AG04450 (cell line): ENCODE measurements around the gene MYO10. TPM values are rescaled to one million over a fixed set of nuclear protein-coding genes. Genes with fewer than 3 reads are reported as not detected.

Source experiments
- CTCF ChIA-PET: fragments of 300-600, 350-600 bp; formaldehyde crosslinking; extraction: SDS; loops from one replicate; lab custom pipeline; 2022; ENCODE audit warnings: antibody characterized with exemption, inconsistent platforms; lab: Charles Lee
- POLR2A ChIA-PET: fragments of 350-600 bp; formaldehyde crosslinking; extraction: SDS; loops from one replicate; lab custom pipeline; 2021; ENCODE audit warnings: antibody characterized with exemption, inconsistent platforms; lab: Yijun Ruan, JAX
- DNase-seq: peaks from one replicate; pipeline ENCODE4 v3.0.0-alpha.2; 2011; ENCODE audit warnings: low read depth, low spot score
- H3K27ac ChIP-seq: one replicate; pipeline ENCODE4 v1.5.1; 2012; ENCODE audit warnings: low read depth, low read length, control low read depth
- H3K27me3 ChIP-seq: one replicate; pipeline ENCODE4 v1.6.0; 2012; ENCODE audit warnings: low read length; ENCODE audit not compliant: control insufficient read depth, insufficient read depth
- H3K4me3 ChIP-seq: 2 replicates; pipeline ENCODE4 v1.5.1; 2011; ENCODE audit warnings: mild to moderate bottlenecking, low read depth, low read length, control low read depth
- H3K9me3 ChIP-seq: 2 replicates; pipeline ENCODE4 v1.5.1; 2012; ENCODE audit warnings: low read length; ENCODE audit not compliant: control insufficient read depth, insufficient read depth
- polyA plus RNA-seq: library from polyadenylated mRNA; depleted of rRNA; stranded (reverse); fragments of >200 nt; gene quantifications from 2 replicates; pipeline ENCODE4 v1.2.3, GENCODE V29; 2011
- TF ChIP-seq, protein P1 (sequence below): IDR thresholded peaks from 2 replicates; pipeline ENCODE4 v1.5.1; 2011; ENCODE audit warnings: low read depth, low read length, control low read depth, inconsistent platforms

MYO10 gene
- polyA plus RNA-seq, 1 experiment = 37.0 TPM

DNA sequence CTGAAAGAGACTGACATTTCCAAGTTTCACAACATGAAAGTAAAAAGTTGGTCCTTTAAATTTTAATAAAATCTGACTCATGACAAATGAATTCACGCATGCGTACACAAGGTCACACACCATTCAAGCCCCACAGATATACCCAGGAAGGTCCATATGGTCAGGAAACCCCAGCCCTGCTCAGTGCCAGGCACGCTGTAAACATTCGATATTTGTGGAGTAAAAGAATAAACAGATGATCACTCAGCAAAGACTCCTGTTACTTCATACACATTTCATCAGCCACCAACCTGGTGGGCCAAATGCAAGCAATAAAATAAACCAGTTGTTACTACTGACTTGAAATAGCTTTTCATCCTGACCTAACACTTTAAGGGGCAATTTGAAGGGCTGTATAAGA, 161.3 kb downstream of the MYO10 start:
- Histone ChIP-seq H3K4me3 (no peak overlapping the region), H3K27me3 (no peaks in the 10 kb centered on the region), H3K27ac (peak overlapping the region; percentile 61), H3K9me3 (no peaks in the 10 kb centered on the region)
- DNase-seq = peak; percentile 77
- ChIA-PET CTCF (interaction anchor here (0.9 to 2.1 kb wide), 2 partner anchors 16 to 416 kb away, joined by 4 to 11 read pairs; no protein-coding TSS in a partner anchor), POLR2A (no interaction called here)
- TF ChIP-seq, protein P1, sequence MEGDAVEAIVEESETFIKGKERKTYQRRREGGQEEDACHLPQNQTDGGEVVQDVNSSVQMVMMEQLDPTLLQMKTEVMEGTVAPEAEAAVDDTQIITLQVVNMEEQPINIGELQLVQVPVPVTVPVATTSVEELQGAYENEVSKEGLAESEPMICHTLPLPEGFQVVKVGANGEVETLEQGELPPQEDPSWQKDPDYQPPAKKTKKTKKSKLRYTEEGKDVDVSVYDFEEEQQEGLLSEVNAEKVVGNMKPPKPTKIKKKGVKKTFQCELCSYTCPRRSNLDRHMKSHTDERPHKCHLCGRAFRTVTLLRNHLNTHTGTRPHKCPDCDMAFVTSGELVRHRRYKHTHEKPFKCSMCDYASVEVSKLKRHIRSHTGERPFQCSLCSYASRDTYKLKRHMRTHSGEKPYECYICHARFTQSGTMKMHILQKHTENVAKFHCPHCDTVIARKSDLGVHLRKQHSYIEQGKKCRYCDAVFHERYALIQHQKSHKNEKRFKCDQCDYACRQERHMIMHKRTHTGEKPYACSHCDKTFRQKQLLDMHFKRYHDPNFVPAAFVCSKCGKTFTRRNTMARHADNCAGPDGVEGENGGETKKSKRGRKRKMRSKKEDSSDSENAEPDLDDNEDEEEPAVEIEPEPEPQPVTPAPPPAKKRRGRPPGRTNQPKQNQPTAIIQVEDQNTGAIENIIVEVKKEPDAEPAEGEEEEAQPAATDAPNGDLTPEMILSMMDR = no peak

GRCh38 chr5:16773991-16774390, 162.1 kb downstream of the MYO10 start:
- no peaks in the 10 kb centered on the region for H3K27me3 ChIP-seq
- ChIA-PET POLR2A (no interaction called here), CTCF (no interaction called here)
- H3K9me3 ChIP-seq = no peaks in the 10 kb centered on the region
- TF ChIP-seq, protein P1 = no peak
- H3K27ac ChIP-seq = no peak overlapping the region
- H3K4me3 ChIP-seq = no peak overlapping the region
- DNase-seq = no peak

- ChIA-PET POLR2A (no interaction called here), CTCF (interaction anchor here (1.0 kb wide), 1 partner anchor 417 kb away, joined by 5 read pairs; no protein-coding TSS in a partner anchor)
- Histone ChIP-seq H3K4me3 (no peak overlapping the region), H3K27ac (no peak overlapping the region), H3K9me3 (no peaks in the 10 kb centered on the region), H3K27me3 (no peaks in the 10 kb centered on the region)
- TF ChIP-seq, protein P1 = no peak
- no peak for DNase-seq
Observed at GRCh38 chr5:16772556-16772955, 163.5 kb downstream of the MYO10 start.

DNA sequence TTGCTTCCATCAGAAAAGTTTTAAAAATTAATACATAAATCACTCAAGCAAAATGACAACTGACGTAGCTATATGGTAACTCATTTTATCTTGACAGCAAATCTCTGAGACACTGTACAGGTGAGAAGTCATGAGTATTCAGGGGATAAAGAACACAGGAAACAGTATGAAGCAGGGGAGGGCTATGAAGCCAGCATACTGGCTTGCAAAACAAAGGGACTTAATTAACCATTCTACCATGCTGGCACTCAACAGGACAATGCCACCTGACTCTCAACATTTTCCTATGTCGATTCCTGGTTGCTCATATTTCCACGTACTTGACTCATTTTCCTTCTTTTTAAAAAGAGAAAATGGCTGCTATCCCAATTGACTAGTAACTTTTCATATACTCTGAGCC, 167.9 kb downstream of the MYO10 start:
- POLR2A ChIA-PET = interaction anchor here (0.7 kb wide), 2 partner anchors 8 to 59 kb away, joined by 6 to 14 read pairs; no protein-coding TSS in a partner anchor
- DNase-seq = no peak
- TF ChIP-seq, protein P1 = no peak
- no peak overlapping the region for H3K27ac ChIP-seq
- H3K27me3 ChIP-seq = no peaks in the 10 kb centered on the region
- CTCF ChIA-PET = interaction anchor here (1.3 kb wide), 1 partner anchor 422 kb away, joined by 9 read pairs; no protein-coding TSS in a partner anchor
- no peaks in the 10 kb centered on the region for H3K9me3 ChIP-seq
- no peak overlapping the region for H3K4me3 ChIP-seq

DNA sequence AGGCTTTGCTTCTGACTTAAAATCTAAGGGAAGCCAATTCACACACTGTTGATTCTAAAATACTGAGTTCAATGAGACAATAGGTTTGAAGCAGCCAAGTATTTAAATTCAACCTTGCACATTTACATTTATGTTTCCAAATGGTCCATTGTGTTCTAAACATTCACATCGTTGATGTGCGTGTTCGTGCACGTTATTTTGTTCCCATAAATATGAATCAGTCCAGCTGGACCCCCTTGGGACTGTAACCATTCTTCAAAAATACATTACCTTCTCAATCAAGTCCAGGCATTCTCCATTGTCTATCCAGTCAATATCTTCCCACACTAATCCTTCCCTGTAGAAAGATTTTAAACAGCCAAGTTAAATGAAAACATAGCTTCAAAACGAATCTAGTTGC, 172.9 kb downstream of the MYO10 start:
- ChIA-PET POLR2A (no interaction called here), CTCF (interaction anchor here (1.1 to 1.7 kb wide), 2 partner anchors 72 to 426 kb away, joined by 6 to 8 read pairs; no protein-coding TSS in a partner anchor)
- TF ChIP-seq, protein P1 = no peak
- no peak overlapping the region for H3K27ac ChIP-seq
- DNase-seq = no peak
- no peaks in the 10 kb centered on the region for H3K27me3 ChIP-seq
- no peaks in the 10 kb centered on the region for H3K9me3 ChIP-seq
- no peak overlapping the region for H3K4me3 ChIP-seq
